Panc1 (cell line): Measurements from ENCODE around the gene PLD1. TPM values are rescaled to one million over a fixed set of nuclear protein-coding genes. Genes with fewer than 3 reads are reported as not detected.

ENCODE experiments used
- ATAC-seq: fragments of 200-7000 bp; cut with Tn5 transposase; 2 replicates; pipeline ENCODE4 v1.9.1; 2020; ENCODE audit warnings: mild to moderate bottlenecking, moderate library complexity
- BruUV-seq: library from RNA; stranded (reverse); fragments of 400-500 nt; replicated peaks from 2 replicates; lab custom pipeline; 2021; lab: Mats Ljungman, UMichigan
- CTCF ChIA-PET: fragments of 300-600 bp; sonication (Branson Sonifier 250); formaldehyde crosslinking; loops from one replicate; lab custom pipeline; 2022; ENCODE audit warnings: antibody characterized with exemption; lab: Charles Lee
- POLR2A ChIA-PET: fragments of 300-600 bp; sonication (Branson Sonifier 250); formaldehyde crosslinking; loops from one replicate; lab custom pipeline; 2022; ENCODE audit warnings: antibody characterized with exemption; lab: Charles Lee
- DNase-seq: peaks from one replicate; pipeline ENCODE4 v3.0.0-alpha.2; 2010; ENCODE audit warnings: low read depth, low spot score
- H3K27ac ChIP-seq: 2 replicates; pipeline ENCODE4 v1.5.1; 2011; ENCODE audit warnings: mild to moderate bottlenecking, low read length, inconsistent platforms
- H3K27me3 ChIP-seq: fragments of 200-500 bp; sonication (Bioruptor generic); 2 replicates; pipeline ENCODE4 v1.6.0; 2014; ENCODE audit warnings: low read length, inconsistent platforms; ENCODE audit not compliant: control insufficient read depth, insufficient read depth
- H3K36me3 ChIP-seq: fragments of 200-500 bp; sonication (Bioruptor generic); 2 replicates; pipeline ENCODE4 v1.5.1; 2014; ENCODE audit warnings: inconsistent platforms, mild to moderate bottlenecking, low read length, moderate library complexity; ENCODE audit not compliant: control insufficient read depth, insufficient read depth
- H3K4me1 ChIP-seq: 2 replicates; pipeline ENCODE4 v1.5.1; 2011; ENCODE audit warnings: inconsistent platforms, mild to moderate bottlenecking, low read length, moderate library complexity; ENCODE audit not compliant: control insufficient read depth, insufficient read depth
- H3K4me3 ChIP-seq, 2 experiments: 2 replicates each; pipeline ENCODE4 v1.5.1; 2011 to 2012; ENCODE audit warnings: low read depth in 2 of 2, low read length in 2 of 2, mild to moderate bottlenecking in 2 of 2, inconsistent platforms in 1 of 2, moderate library complexity in 1 of 2
- H3K9me3 ChIP-seq: fragments of 200-500 bp; sonication (Bioruptor generic); 2 replicates; pipeline ENCODE4 v1.5.1; 2014; ENCODE audit warnings: low read depth, mild to moderate bottlenecking, inconsistent platforms, low read length, moderate library complexity; ENCODE audit not compliant: control insufficient read depth, insufficient read depth
- POLR2AphosphoS5 ChIP-seq: IDR thresholded peaks from 2 replicates; pipeline ENCODE4 v1.6.1; 2012; ENCODE audit warnings: mild to moderate bottlenecking, low read depth, low read length, moderate library complexity
- SIN3A ChIP-seq: IDR thresholded peaks from 2 replicates; pipeline ENCODE4 v1.6.1; 2012; ENCODE audit warnings: low read depth, mild to moderate bottlenecking, low read length, moderate library complexity, borderline replicate concordance; ENCODE audit not compliant: insufficient read depth
- TCF7L2 ChIP-seq: IDR thresholded peaks from 2 replicates; pipeline ENCODE4 v1.6.1; 2011; ENCODE audit warnings: mild to moderate bottlenecking, low read depth, low read length, inconsistent platforms
- in situ Hi-C: cut with HindIII; loops from 2 replicates; pipeline ENCODE4 v1.10.0; 2016; ENCODE audit warnings: low sequenced_read_pairs, low pct_unique_long_range_greater_than_20kb
- intact Hi-C: fragments of 100-400 bp; cut with micrococcal nuclease; formaldehyde crosslinking; loops from one replicate; pipeline ENCODE4 v1.10.0; 2022; ENCODE audit not compliant: unreplicated experiment
- total RNA-seq: library from RNA; stranded (reverse); gene quantifications from one replicate; pipeline ENCODE4 v1.2.1, GENCODE V29; 2021; ENCODE audit not compliant: unreplicated experiment
- TF ChIP-seq, protein P1 (sequence below): fragments of 450-650 bp; IDR thresholded peaks from 2 replicates; pipeline ENCODE4 v1.5.1; 2017; ENCODE audit warnings: mild to moderate bottlenecking
- TF ChIP-seq, protein P2 (sequence below), 2 experiments: IDR thresholded peaks; 2 replicates each; pipeline ENCODE4 v1.6.1; 2011 to 2012; ENCODE audit warnings: low read depth in 2 of 2, control low read depth in 1 of 2, low read length in 1 of 2, mild to moderate bottlenecking in 1 of 2, moderate library complexity in 1 of 2; ENCODE audit not compliant: insufficient read depth in 1 of 2

The PLD1 gene
- total RNA-seq, 1 experiment from 2014 or later = 20.6 TPM

DNA sequence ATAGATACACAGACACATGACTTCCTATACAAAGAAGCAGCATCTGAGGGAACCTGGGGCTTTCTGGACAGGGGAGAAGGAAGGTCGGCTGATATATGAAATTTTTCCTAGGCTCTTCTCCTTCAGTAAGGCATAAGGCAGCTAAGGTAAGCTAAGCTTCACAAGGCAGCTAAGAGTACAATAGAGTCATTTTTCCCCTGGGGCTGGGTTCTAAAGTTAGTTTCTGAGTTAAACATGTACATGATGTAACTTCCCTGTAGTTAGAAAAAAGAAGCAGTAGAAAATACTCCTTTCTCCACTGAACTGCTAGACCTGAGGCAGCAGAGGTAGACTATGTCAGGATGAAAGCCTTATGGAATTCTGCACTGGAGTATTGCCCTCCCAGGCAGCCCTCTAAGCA is 109.6 kb downstream of the PLD1 start:
- in situ Hi-C loops = no loop called here
- H3K27me3 ChIP-seq = no peaks in the 10 kb centered on the region

DNA sequence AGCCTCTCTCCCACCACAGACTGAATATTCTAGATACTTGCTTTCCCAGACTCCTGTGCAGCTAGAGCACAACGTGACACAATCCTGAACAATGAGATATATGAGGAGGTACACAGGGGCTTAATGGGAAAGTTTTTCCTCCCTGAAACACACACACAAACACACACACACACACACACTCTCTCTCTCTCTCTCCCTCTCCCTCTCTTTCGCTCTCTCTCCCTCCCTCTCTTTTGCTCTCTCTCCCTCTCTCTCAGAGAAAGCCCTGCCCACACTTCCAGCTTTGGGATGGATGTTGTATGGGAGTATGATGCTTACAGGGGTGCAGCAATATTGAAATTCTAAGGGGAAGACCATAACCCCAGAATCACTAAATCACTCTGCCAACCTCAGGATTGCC is 110.1 kb downstream of the PLD1 start:
- in situ Hi-C loops = no loop called here
- CTCF ChIA-PET = no interaction called here

More for the DNA sequence above, 109.6 kb downstream of the PLD1 start:
- ChIA-PET CTCF (no interaction called here), POLR2A (no interaction called here)
- intact Hi-C loops = no loop called here
- TF ChIP-seq SIN3A = no peak
- no peak for TF ChIP-seq TCF7L2
- TF ChIP-seq, protein P1, sequence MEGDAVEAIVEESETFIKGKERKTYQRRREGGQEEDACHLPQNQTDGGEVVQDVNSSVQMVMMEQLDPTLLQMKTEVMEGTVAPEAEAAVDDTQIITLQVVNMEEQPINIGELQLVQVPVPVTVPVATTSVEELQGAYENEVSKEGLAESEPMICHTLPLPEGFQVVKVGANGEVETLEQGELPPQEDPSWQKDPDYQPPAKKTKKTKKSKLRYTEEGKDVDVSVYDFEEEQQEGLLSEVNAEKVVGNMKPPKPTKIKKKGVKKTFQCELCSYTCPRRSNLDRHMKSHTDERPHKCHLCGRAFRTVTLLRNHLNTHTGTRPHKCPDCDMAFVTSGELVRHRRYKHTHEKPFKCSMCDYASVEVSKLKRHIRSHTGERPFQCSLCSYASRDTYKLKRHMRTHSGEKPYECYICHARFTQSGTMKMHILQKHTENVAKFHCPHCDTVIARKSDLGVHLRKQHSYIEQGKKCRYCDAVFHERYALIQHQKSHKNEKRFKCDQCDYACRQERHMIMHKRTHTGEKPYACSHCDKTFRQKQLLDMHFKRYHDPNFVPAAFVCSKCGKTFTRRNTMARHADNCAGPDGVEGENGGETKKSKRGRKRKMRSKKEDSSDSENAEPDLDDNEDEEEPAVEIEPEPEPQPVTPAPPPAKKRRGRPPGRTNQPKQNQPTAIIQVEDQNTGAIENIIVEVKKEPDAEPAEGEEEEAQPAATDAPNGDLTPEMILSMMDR = no peak
- TF ChIP-seq POLR2AphosphoS5 = no peak
- TF ChIP-seq, protein P2, sequence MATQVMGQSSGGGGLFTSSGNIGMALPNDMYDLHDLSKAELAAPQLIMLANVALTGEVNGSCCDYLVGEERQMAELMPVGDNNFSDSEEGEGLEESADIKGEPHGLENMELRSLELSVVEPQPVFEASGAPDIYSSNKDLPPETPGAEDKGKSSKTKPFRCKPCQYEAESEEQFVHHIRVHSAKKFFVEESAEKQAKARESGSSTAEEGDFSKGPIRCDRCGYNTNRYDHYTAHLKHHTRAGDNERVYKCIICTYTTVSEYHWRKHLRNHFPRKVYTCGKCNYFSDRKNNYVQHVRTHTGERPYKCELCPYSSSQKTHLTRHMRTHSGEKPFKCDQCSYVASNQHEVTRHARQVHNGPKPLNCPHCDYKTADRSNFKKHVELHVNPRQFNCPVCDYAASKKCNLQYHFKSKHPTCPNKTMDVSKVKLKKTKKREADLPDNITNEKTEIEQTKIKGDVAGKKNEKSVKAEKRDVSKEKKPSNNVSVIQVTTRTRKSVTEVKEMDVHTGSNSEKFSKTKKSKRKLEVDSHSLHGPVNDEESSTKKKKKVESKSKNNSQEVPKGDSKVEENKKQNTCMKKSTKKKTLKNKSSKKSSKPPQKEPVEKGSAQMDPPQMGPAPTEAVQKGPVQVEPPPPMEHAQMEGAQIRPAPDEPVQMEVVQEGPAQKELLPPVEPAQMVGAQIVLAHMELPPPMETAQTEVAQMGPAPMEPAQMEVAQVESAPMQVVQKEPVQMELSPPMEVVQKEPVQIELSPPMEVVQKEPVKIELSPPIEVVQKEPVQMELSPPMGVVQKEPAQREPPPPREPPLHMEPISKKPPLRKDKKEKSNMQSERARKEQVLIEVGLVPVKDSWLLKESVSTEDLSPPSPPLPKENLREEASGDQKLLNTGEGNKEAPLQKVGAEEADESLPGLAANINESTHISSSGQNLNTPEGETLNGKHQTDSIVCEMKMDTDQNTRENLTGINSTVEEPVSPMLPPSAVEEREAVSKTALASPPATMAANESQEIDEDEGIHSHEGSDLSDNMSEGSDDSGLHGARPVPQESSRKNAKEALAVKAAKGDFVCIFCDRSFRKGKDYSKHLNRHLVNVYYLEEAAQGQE (IDR thresholded peaks at IDR 0.05; ENCODE audit: insufficient read depth in 1 of 2, low read depth in 2 of 2, low read length in 1 of 2) = no peak
- no peak overlapping the region for H3K4me3 ChIP-seq
- no TSS peak for BruUV-seq
- H3K4me1 ChIP-seq = no peaks in the 10 kb centered on the region
- peaks cover 13% of the 10 kb centered on the region; the same call in 1 of the 2 replicates for H3K9me3 ChIP-seq
- no peak overlapping the region for H3K27ac ChIP-seq
- H3K36me3 ChIP-seq = no peaks in the 10 kb centered on the region
- DNase-seq (no peak), ATAC-seq (no peak)

More for the DNA sequence above, 110.1 kb downstream of the PLD1 start:
- intact Hi-C loops = no loop called here
- Histone ChIP-seq H3K4me3 (no peak overlapping the region), H3K9me3 (peaks cover 13% of the 10 kb centered on the region; the same call in 1 of the 2 replicates), H3K27me3 (no peaks in the 10 kb centered on the region), H3K27ac (no peak overlapping the region), H3K36me3 (no peaks in the 10 kb centered on the region), H3K4me1 (no peaks in the 10 kb centered on the region)
- BruUV-seq = no TSS peak
- no peak for DNase-seq
- TF ChIP-seq, protein P2 (IDR thresholded peaks at IDR 0.05; ENCODE audit: insufficient read depth in 1 of 2, low read depth in 2 of 2, low read length in 1 of 2) = no peak
- TF ChIP-seq TCF7L2 = no peak
- TF ChIP-seq, protein P1 = no peak
- no peak for TF ChIP-seq POLR2AphosphoS5
- TF ChIP-seq SIN3A = no peak
- ATAC-seq = no peak
- POLR2A ChIA-PET = no interaction called here
